Measurements from ENCODE around the gene TULP4. TPM values are rescaled to one million over a fixed set of nuclear protein-coding genes. Genes with fewer than 3 reads are reported as not detected.

TULP4 gene
- total RNA-seq, 4 donors from 2014 or later: 59.8 to 99.2 (median 88.6) TPM

GRCh38 chr6:158536891-158537798, 224.9 kb downstream of the TULP4 start:
- ATAC-seq: no peak
- intact Hi-C loops (cut with DNase I; ENCODE audit: low total_unique reads): no loop called here

DNA sequence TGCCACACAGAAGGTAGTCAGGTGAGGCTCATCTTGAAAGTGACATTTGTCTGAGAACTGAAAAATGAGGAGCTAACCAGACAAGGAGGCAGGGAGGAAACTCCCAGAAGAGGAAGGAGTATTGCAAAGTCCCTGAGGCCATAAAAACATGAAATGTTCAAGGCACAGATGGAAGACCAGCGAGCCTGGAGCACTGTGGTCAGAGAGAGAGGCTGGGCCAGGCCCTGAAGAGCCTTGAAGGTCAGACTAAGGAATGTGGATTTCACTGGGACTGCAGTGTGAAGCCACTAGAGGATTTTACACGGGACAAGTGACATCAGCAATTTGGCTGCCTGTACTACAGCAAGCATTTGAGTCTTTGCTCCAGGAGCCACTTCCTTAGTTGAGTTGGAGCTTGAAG, 226.5 kb downstream of the TULP4 start:
- H3K27me3 ChIP-seq: peaks cover 17 to 33% (median 31%) of the 10 kb centered on the region in 3 donors
- in situ Hi-C loops (cut with MboI; ENCODE audit: low sequenced_read_pairs in 4 of 4) (no loop called here), intact Hi-C loops (cut with DNase I; ENCODE audit: low total_unique reads) (no loop called here)
- H3K4me3 ChIP-seq: no peak overlapping the region
- no peaks in the 10 kb centered on the region for H3K9me3 ChIP-seq
- no peak overlapping the region for H3K27ac ChIP-seq
- no peak for DNase-seq
- H3K36me3 ChIP-seq: no peaks in the 10 kb centered on the region
- TF ChIP-seq, protein P1, sequence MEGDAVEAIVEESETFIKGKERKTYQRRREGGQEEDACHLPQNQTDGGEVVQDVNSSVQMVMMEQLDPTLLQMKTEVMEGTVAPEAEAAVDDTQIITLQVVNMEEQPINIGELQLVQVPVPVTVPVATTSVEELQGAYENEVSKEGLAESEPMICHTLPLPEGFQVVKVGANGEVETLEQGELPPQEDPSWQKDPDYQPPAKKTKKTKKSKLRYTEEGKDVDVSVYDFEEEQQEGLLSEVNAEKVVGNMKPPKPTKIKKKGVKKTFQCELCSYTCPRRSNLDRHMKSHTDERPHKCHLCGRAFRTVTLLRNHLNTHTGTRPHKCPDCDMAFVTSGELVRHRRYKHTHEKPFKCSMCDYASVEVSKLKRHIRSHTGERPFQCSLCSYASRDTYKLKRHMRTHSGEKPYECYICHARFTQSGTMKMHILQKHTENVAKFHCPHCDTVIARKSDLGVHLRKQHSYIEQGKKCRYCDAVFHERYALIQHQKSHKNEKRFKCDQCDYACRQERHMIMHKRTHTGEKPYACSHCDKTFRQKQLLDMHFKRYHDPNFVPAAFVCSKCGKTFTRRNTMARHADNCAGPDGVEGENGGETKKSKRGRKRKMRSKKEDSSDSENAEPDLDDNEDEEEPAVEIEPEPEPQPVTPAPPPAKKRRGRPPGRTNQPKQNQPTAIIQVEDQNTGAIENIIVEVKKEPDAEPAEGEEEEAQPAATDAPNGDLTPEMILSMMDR (IDR thresholded peaks at IDR 0.05 in 4 of 5, conservative IDR thresholded peaks at IDR 0.05 in 1 of 5): no peak
- TF ChIP-seq POLR2A (IDR thresholded peaks at IDR 0.05): no peak
- no peak for ATAC-seq
- no peaks in the 10 kb centered on the region for H3K4me1 ChIP-seq

More at GRCh38 chr6:158536891-158537798, 224.9 kb downstream of the TULP4 start:
- in situ Hi-C loops (cut with MboI; ENCODE audit: low sequenced_read_pairs in 4 of 4): no loop called here
- TF ChIP-seq, protein P1 (IDR thresholded peaks at IDR 0.05 in 4 of 5, conservative IDR thresholded peaks at IDR 0.05 in 1 of 5): no peak
- no peak for TF ChIP-seq POLR2A (IDR thresholded peaks at IDR 0.05)
- DNase-seq: no peak
- Histone ChIP-seq H3K4me3 (peak overlapping the region; percentile 8 to 59 (median 48)), H3K27me3 (peaks cover 17 to 35% (median 31%) of the 10 kb centered on the region in 3 donors), H3K36me3 (no peaks in the 10 kb centered on the region), H3K4me1 (no peaks in the 10 kb centered on the region), H3K9me3 (no peaks in the 10 kb centered on the region), H3K27ac (no peak overlapping the region)

- no peak for ATAC-seq
- no peak overlapping the region for H3K27ac ChIP-seq
- peaks cover 17 to 32% (median 31%) of the 10 kb centered on the region in 3 donors for H3K27me3 ChIP-seq
- no peaks in the 10 kb centered on the region for H3K36me3 ChIP-seq
- no peaks in the 10 kb centered on the region for H3K9me3 ChIP-seq
- no peaks in the 10 kb centered on the region for H3K4me1 ChIP-seq
- no peak for DNase-seq
- H3K4me3 ChIP-seq: no peak overlapping the region
- in situ Hi-C loops (cut with MboI; ENCODE audit: low sequenced_read_pairs in 4 of 4) (no loop called here), intact Hi-C loops (cut with DNase I; ENCODE audit: low total_unique reads) (no loop called here)
- no peak for TF ChIP-seq POLR2A (IDR thresholded peaks at IDR 0.05)
- TF ChIP-seq, protein P1 (IDR thresholded peaks at IDR 0.05 in 4 of 5, conservative IDR thresholded peaks at IDR 0.05 in 1 of 5): no peak
Observed at GRCh38 chr6:158539413-158539812, 227.1 kb downstream of the TULP4 start.

DNA sequence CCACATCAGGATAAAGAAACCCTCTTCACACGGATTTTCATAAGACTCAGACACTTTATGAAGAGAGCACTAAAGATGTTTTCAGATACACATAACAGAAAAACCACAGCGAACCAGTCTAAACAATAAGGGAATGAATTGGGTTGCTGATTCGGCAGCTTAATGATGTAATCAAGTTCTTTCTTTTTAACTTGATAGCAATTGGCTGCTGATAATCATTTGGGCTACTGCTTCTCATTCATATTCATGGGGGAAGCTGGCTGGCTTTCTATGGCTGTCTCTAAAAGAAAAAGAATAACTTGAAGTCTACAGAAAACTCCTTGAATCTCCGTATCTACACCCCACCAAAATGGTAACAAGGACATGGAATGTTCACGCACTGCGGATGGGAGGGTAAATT, 227.6 kb downstream of the TULP4 start:
- TF ChIP-seq, protein P1 (IDR thresholded peaks at IDR 0.05 in 4 of 5, conservative IDR thresholded peaks at IDR 0.05 in 1 of 5): no peak
- no peak for TF ChIP-seq POLR2A (IDR thresholded peaks at IDR 0.05)
- Histone ChIP-seq H3K36me3 (no peaks in the 10 kb centered on the region), H3K4me1 (no peaks in the 10 kb centered on the region), H3K27ac (no peak overlapping the region), H3K4me3 (no peak overlapping the region), H3K9me3 (no peaks in the 10 kb centered on the region), H3K27me3 (peaks cover 17 to 32% (median 31%) of the 10 kb centered on the region in 3 donors)
- DNase-seq (no peak), ATAC-seq (no peak)
- intact Hi-C loops (cut with DNase I; ENCODE audit: low total_unique reads) (no loop called here), in situ Hi-C loops (cut with MboI; ENCODE audit: low sequenced_read_pairs in 4 of 4) (no loop called here)

All from gastrocnemius medialis (tissue), 4 donors.